HG02943 (cell line): Measurements from ENCODE around the gene ZNF318.

ENCODE experiments used
- ATAC-seq: cut with Tn5 transposase; IDR thresholded peaks from one replicate; pipeline ENCODE4 v1.9.1; 2021; ENCODE audit warnings: mild to moderate bottlenecking, low read depth, moderate library complexity; ENCODE audit not compliant: unreplicated experiment

The ZNF318 gene

DNA sequence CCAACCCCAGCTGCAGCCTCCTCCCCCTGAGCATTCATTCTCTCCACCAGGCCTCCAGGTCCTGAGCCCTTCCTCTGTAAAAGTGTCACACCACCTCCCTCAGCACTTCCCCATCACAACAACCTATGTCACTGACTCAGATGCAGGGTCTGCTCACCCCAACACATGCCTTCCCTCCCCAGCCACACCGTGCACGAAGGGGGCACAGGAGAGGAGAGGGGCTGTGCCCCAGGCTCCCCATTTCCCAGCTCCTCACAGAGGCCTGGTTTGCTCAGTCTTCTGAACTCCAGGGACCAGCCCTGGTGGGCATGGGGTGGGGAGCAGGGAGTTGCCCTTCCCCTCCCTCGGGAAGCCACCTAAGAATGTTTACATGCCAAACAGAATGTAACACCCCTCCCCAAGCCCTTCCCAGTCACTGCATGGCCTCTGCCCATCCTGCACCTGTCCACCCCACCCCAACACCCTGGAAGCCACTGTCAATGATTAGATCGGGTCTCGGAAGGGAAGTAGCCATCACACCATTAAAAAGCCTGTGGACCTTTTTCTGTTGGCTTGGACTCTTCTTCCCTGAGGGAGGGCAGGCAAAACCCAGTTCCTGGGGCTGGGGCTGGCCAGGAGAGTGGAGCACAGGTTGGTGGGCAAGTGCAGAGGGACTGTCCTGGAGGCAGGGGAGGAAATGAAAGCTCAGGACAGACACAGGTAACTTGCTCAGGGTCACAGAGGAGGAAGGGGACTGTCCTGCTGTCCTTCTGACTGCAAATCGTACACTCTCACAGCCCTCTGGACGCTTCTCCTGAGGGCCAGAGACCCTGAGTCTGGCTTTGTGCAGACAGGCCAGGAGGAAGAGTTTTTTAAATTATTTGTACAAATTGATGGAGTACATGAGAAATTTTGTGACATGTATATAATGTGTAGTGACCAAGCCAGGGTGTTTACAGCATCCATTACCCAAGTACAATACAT lies 81.4 kb downstream of the ZNF318 start:
- no peak for ATAC-seq

DNA sequence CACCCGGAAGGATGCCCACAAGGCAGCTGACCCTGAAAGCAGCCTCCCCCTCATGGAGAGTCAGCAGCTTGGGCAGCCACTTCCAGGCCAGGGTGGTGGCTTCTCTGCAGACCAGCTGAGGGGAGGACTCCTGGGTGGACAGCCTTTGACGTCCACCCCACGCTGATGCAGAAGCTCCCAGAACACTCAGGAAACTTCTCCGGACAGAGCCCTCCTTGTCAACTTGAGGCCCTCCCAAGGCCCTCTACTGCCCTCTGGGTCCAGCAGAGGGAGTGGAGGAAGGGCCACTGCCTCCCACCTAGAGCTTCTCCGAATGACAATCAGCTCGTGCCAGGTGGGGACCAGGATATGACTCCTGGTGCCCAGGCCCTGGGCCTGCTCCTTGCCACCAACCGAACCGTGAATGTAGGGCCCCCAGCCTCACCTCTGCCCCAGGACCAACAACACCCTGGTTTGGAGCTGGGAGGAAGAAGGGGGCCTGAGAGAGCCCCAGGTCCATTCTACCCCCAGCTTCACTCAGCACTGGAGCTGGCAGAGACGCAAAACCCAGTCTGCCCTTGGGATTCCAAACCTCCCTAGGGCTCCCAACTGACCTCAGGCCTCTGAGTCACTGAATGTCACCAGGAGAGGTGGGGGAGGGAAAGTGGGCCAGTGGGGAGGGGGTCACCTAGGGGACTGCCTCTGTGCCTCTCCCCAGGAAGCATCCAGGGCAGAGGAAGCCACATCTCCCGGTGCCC lies 82.3 kb downstream of the ZNF318 start:
- no peak for ATAC-seq

DNA sequence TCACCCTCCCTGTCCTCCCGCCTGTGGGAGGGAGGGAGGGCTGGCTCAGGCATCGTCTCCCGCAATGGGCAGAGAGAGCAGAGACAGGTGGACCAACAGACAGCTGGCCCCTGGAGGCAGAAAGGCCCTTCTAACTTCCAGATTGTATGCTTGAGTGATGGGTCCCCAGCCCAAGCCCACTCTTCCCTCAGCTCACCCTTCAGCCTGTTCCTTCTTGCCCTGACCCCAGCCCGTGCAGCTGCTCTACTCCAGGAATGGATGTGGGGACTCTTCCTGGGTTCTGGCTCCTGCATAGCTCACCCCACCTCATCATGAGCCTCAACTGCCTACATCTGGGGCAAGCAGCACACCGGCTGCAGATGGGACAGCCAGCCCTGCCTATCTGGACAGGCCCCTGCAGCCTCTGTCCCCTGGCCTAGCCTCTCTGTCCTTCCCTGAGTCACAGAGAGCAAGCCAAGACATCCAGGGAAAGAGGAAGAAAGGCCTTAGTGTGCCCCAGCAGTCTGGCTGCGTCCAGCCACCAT lies 82.9 kb downstream of the ZNF318 start:
- no peak for ATAC-seq
